ENCODE measurements around the gene ACTL8.

ACTL8 gene

GRCh38 chr1:17860812-17861211 is 105.7 kb downstream of the ACTL8 start:
- TF ChIP-seq, protein P1, sequence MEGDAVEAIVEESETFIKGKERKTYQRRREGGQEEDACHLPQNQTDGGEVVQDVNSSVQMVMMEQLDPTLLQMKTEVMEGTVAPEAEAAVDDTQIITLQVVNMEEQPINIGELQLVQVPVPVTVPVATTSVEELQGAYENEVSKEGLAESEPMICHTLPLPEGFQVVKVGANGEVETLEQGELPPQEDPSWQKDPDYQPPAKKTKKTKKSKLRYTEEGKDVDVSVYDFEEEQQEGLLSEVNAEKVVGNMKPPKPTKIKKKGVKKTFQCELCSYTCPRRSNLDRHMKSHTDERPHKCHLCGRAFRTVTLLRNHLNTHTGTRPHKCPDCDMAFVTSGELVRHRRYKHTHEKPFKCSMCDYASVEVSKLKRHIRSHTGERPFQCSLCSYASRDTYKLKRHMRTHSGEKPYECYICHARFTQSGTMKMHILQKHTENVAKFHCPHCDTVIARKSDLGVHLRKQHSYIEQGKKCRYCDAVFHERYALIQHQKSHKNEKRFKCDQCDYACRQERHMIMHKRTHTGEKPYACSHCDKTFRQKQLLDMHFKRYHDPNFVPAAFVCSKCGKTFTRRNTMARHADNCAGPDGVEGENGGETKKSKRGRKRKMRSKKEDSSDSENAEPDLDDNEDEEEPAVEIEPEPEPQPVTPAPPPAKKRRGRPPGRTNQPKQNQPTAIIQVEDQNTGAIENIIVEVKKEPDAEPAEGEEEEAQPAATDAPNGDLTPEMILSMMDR (IDR thresholded peaks at IDR 0.05; ENCODE audit: control insufficient read depth, insufficient read depth, low read depth, low read length, missing control alignments): no peak
- H3K4me3 ChIP-seq (ENCODE audit: control insufficient read depth, low read depth, low read length): no peak overlapping the region
- DNase-seq (ENCODE audit: low read depth): no peak

DNA sequence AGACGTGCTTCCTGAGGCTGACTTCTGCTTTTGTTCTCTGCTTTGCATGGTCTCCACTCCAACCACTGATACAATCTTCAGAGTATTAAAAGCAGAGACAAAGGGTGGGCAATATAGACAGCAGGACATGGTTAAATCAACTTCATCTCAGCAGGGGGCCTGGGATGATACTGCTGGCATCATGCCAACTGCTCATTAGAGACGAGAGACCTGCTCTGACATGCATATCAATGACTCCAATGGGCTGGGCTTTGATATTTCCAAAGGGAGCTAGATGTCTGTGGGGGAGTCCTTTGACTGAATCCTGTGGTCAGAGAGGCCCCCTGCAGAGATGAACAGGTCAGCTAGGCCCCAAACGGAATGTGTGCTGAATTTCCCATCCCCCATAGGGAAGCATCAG is 106.6 kb downstream of the ACTL8 start:
- TF ChIP-seq, protein P1 (IDR thresholded peaks at IDR 0.05; ENCODE audit: control insufficient read depth, insufficient read depth, low read depth, low read length, missing control alignments): no peak
- H3K4me3 ChIP-seq (ENCODE audit: control insufficient read depth, low read depth, low read length): no peak overlapping the region
- DNase-seq (ENCODE audit: low read depth): no peak

DNA sequence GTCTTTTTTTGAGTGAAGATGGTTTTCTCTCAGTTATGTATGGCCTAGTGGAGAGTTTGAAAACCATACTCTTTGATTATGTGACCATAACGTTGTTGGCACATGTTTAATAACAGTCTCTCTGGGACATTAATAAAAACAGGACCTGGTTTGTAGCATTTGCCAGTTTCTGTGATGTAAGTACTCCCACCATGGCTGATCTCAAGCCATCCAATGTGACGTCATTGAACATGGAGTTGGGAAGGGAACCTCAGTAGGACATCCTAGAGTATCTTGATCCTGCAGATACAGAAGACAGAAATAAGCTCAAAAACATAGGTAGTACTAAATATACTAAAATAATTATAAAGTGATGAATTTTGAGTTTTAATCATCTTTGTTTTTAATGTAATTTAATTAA is 107.0 kb downstream of the ACTL8 start:
- no peak overlapping the region for H3K4me3 ChIP-seq (ENCODE audit: control insufficient read depth, low read depth, low read length)
- TF ChIP-seq, protein P1 (IDR thresholded peaks at IDR 0.05; ENCODE audit: control insufficient read depth, insufficient read depth, low read depth, low read length, missing control alignments): no peak
- no peak for DNase-seq (ENCODE audit: low read depth)

GRCh38 chr1:17865912-17866739 is 111.0 kb downstream of the ACTL8 start:
- H3K4me3 ChIP-seq (ENCODE audit: control insufficient read depth, low read depth, low read length): no peak overlapping the region; the same call in 1 of the 2 replicates

GRCh38 chr1:17866740-17867029 is 111.6 kb downstream of the ACTL8 start:
- H3K4me3 ChIP-seq (ENCODE audit: control insufficient read depth, low read depth, low read length): no peak overlapping the region
- DNase-seq (ENCODE audit: low read depth): no peak
- TF ChIP-seq, protein P1 (IDR thresholded peaks at IDR 0.05; ENCODE audit: control insufficient read depth, insufficient read depth, low read depth, low read length, missing control alignments): no peak

More at GRCh38 chr1:17865912-17866739, 111.0 kb downstream of the ACTL8 start:
- TF ChIP-seq, protein P1 (IDR thresholded peaks at IDR 0.05; ENCODE audit: control insufficient read depth, insufficient read depth, low read depth, low read length, missing control alignments): no peak
- DNase-seq (ENCODE audit: low read depth): peak; percentile 75

DNA sequence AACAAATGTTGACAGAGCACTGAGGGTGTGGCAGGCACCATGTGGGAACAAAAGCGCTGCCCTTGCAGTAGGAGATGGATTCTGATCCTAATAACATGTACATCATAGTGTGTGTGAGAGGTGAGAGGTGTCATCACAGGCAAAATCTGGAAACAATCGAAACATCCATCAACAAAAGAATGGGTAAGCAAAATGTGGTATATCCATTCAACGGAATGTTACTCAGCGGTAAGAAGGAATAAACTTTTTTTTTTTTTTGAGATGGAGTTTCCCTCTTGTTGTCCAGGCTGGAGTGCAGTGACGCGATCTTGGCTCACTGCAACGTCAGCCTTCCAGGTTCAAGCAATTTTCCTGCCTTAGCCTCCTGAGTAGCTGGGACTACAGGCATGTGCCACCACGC is 112.3 kb downstream of the ACTL8 start:
- DNase-seq (ENCODE audit: low read depth): no peak
- H3K4me3 ChIP-seq (ENCODE audit: control insufficient read depth, low read depth, low read length): no peak overlapping the region
- TF ChIP-seq, protein P1 (IDR thresholded peaks at IDR 0.05; ENCODE audit: control insufficient read depth, insufficient read depth, low read depth, low read length, missing control alignments): no peak

All from AG09309 (cell line).